HepG2 (cell line): ENCODE results near the gene FKTN. TPM values are rescaled to one million over a fixed set of nuclear protein-coding genes. Genes with fewer than 3 reads are reported as not detected.

Experiments used
- ATF2 ChIP-seq: sonication (generic); formaldehyde crosslinking; IDR thresholded peaks from 2 replicates; pipeline ENCODE4 v1.4.0; 2020; ENCODE audit warnings: missing genetic modification reagents
- MYC ChIP-seq: sonication (generic); formaldehyde crosslinking; IDR thresholded peaks from 2 replicates; pipeline ENCODE4 v1.9.0; 2021; ENCODE audit warnings: missing genetic modification reagents, borderline replicate concordance
- ZBTB25 ChIP-seq: IDR thresholded peaks from 2 replicates; pipeline ENCODE4 v1.6.1; 2018; ENCODE audit warnings: missing genetic modification reagents
- polyA plus RNA-seq, 8 experiments: library from polyadenylated mRNA; depleted of rRNA in 3 of 8; stranded (reverse) in 7 of 8; unstranded in 1 of 8; fragments of >200 nt; fragmentation: Illumina TruSeq in 4 of 8; extraction: Trizol in 4 of 8; gene quantifications; 2 replicates each; pipeline versions ENCODE4 v1.2.1 to v1.2.3, GENCODE V29; 2011 to 2016; ENCODE audit warnings: low read depth in 4 of 8, missing spikeins in 1 of 8, mixed read lengths in 1 of 8; ENCODE audit not compliant: insufficient read depth in 1 of 8
- total RNA-seq, 5 experiments: library from RNA; depleted of rRNA; stranded (reverse); fragments of >200 nt; fragmentation: Illumina TruSeq; extraction: Trizol; gene quantifications; 2 replicates each; pipeline ENCODE4 v1.2.3, GENCODE V29; 2016; ENCODE audit warnings: low read depth in 1 of 5
- TF ChIP-seq, protein P1 (sequence below): sonication (generic); formaldehyde crosslinking; IDR thresholded peaks from 2 replicates; pipeline ENCODE4 v1.5.1; 2020; ENCODE audit warnings: mild to moderate bottlenecking, missing genetic modification reagents, moderate library complexity
- TF ChIP-seq, protein P2 (sequence below): sonication (generic); formaldehyde crosslinking; IDR thresholded peaks from 2 replicates; pipeline ENCODE4 v1.8.1; 2023; ENCODE audit warnings: mild to moderate bottlenecking, moderate library complexity, missing genetic modification reagents
- TF ChIP-seq, protein P3 (sequence below): sonication (generic); formaldehyde crosslinking; IDR thresholded peaks from 2 replicates; pipeline ENCODE4 v1.5.1; 2020; ENCODE audit warnings: missing genetic modification reagents, mild to moderate bottlenecking, borderline replicate concordance
- TF ChIP-seq, protein P4 (sequence below): sonication (generic); formaldehyde crosslinking; IDR thresholded peaks from 2 replicates; pipeline ENCODE4 v1.4.0; 2020; ENCODE audit warnings: missing genetic modification reagents, borderline replicate concordance
- TF ChIP-seq, protein P5 (sequence below): sonication (generic); formaldehyde crosslinking; IDR thresholded peaks from 2 replicates; pipeline ENCODE4 v1.5.0; 2020; ENCODE audit warnings: missing genetic modification reagents

FKTN gene
- total and polyA plus RNA-seq, 2 of the 13 experiments (the other 11 are each of a cell fraction or from before 2014, with no cell fraction given) = 7.9 to 13.5 TPM

DNA sequence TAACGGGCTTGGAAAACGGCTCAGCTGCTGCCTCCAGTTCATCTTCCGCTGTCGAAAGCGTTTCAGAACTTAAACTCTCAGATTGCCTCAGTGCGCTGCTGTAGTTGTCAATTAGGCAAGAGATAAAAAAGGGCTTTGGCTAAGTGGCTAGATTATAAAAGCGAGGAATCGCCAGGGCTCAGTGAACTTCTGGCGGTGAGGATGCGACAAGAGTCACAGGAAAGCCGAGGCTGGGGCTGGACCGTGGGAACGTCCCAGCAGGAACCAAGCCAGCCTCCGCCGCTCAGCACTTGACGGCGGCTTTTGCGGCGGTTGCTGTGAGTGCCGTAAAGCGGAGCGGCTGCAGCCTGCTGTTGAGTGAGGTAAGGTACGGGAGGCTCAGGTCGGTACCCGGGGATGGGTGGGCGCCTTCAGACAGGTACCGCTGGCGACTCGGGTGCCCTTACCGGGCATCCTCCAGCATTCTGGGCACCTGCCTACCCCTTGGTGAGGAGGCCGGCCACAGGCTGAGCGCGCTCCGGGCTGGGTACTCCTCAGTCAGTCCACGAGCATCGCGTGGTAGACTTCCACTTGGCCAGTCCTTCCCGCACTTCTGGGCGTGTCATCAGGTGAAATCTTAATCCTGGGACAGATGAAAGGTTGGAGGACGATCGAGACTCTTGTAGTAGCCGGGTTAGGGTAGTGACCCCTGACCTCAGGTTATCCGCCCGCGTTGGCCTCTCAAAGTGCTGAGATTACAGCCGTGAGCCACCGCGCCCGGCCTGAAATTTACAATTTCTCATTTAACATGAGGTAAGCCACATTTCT lies at the start of gene FKTN (continued):
- TF ChIP-seq, protein P1, sequence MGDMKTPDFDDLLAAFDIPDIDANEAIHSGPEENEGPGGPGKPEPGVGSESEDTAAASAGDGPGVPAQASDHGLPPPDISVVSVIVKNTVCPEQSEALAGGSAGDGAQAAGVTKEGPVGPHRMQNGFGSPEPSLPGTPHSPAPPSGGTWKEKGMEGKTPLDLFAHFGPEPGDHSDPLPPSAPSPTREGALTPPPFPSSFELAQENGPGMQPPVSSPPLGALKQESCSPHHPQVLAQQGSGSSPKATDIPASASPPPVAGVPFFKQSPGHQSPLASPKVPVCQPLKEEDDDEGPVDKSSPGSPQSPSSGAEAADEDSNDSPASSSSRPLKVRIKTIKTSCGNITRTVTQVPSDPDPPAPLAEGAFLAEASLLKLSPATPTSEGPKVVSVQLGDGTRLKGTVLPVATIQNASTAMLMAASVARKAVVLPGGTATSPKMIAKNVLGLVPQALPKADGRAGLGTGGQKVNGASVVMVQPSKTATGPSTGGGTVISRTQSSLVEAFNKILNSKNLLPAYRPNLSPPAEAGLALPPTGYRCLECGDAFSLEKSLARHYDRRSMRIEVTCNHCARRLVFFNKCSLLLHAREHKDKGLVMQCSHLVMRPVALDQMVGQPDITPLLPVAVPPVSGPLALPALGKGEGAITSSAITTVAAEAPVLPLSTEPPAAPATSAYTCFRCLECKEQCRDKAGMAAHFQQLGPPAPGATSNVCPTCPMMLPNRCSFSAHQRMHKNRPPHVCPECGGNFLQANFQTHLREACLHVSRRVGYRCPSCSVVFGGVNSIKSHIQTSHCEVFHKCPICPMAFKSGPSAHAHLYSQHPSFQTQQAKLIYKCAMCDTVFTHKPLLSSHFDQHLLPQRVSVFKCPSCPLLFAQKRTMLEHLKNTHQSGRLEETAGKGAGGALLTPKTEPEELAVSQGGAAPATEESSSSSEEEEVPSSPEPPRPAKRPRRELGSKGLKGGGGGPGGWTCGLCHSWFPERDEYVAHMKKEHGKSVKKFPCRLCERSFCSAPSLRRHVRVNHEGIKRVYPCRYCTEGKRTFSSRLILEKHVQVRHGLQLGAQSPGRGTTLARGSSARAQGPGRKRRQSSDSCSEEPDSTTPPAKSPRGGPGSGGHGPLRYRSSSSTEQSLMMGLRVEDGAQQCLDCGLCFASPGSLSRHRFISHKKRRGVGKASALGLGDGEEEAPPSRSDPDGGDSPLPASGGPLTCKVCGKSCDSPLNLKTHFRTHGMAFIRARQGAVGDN = peak; percentile 93
- TF ChIP-seq, protein P2, sequence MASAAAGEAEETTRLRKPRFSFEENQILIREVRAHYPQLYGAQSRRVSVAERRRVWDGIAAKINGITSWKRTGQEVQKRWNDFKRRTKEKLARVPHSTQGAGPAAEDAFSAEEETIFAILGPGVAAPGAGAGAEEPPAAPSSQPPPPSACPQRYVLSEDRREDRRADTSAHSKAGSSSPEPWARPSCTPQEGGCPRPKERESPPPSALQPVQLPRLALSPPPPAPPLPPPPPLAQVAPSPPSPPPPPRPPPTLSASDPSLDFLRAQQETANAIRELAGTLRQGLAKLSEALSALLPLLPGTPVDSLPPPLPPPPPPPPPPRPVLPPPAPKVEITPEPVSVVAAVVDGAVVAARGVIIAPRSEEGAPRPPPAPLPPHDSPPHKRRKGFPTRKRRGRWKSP (CRISPR knock-in tag) = peak; percentile 71; the same call in 1 of the 2 replicates
- TF ChIP-seq, protein P3, sequence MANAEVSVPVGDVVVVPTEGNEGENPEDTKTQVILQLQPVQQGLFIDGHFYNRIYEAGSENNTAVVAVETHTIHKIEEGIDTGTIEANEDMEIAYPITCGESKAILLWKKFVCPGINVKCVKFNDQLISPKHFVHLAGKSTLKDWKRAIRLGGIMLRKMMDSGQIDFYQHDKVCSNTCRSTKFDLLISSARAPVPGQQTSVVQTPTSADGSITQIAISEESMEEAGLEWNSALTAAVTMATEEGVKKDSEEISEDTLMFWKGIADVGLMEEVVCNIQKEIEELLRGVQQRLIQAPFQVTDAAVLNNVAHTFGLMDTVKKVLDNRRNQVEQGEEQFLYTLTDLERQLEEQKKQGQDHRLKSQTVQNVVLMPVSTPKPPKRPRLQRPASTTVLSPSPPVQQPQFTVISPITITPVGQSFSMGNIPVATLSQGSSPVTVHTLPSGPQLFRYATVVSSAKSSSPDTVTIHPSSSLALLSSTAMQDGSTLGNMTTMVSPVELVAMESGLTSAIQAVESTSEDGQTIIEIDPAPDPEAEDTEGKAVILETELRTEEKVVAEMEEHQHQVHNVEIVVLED = peak; percentile 69; the same call in 1 of the 2 replicates
- TF ChIP-seq, protein P4, sequence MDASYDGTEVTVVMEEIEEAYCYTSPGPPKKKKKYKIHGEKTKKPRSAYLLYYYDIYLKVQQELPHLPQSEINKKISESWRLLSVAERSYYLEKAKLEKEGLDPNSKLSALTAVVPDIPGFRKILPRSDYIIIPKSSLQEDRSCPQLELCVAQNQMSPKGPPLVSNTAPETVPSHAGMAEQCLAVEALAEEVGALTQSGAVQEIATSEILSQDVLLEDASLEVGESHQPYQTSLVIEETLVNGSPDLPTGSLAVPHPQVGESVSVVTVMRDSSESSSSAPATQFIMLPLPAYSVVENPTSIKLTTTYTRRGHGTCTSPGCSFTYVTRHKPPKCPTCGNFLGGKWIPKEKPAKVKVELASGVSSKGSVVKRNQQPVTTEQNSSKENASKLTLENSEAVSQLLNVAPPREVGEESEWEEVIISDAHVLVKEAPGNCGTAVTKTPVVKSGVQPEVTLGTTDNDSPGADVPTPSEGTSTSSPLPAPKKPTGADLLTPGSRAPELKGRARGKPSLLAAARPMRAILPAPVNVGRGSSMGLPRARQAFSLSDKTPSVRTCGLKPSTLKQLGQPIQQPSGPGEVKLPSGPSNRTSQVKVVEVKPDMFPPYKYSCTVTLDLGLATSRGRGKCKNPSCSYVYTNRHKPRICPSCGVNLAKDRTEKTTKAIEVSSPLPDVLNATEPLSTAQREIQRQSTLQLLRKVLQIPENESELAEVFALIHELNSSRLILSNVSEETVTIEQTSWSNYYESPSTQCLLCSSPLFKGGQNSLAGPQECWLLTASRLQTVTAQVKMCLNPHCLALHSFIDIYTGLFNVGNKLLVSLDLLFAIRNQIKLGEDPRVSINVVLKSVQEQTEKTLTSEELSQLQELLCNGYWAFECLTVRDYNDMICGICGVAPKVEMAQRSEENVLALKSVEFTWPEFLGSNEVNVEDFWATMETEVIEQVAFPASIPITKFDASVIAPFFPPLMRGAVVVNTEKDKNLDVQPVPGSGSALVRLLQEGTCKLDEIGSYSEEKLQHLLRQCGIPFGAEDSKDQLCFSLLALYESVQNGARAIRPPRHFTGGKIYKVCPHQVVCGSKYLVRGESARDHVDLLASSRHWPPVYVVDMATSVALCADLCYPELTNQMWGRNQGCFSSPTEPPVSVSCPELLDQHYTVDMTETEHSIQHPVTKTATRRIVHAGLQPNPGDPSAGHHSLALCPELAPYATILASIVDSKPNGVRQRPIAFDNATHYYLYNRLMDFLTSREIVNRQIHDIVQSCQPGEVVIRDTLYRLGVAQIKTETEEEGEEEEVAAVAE (CRISPR knock-in tag) = 0 out of 2 replicates have a peak, but pooled peaks have one; percentile 20
- peak; percentile 76; the same call in 1 of the 2 replicates for TF ChIP-seq MYC
- TF ChIP-seq ZBTB25 (CRISPR knock-in tag) = peak; percentile 52
- TF ChIP-seq, protein P5, sequence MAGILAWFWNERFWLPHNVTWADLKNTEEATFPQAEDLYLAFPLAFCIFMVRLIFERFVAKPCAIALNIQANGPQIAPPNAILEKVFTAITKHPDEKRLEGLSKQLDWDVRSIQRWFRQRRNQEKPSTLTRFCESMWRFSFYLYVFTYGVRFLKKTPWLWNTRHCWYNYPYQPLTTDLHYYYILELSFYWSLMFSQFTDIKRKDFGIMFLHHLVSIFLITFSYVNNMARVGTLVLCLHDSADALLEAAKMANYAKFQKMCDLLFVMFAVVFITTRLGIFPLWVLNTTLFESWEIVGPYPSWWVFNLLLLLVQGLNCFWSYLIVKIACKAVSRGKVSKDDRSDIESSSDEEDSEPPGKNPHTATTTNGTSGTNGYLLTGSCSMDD (CRISPR knock-in tag) = 0 out of 2 replicates have a peak, but pooled peaks have one; percentile 27
- TF ChIP-seq ATF2 (CRISPR knock-in tag) = peak; percentile 52; the same call in 1 of the 2 replicates
